Stimulated activated naive CD4-positive, alpha-beta T cell treated with Interleukin-2 at 50 U/mL for 16 hours (primary cell): ENCODE results near the gene CLDN22.

ENCODE experiments used
- DNase-seq: peaks from one replicate; lab custom pipeline; 2025; lab: John Stamatoyannopoulos, UW

CLDN22 gene

GRCh38 chr4:183320211-183321059, at the start of gene CLDN22:
CLDN22 (minus strand) TSS chr4:183320276; CDS start chr4:183320218, 58 bp downstream.
- DNase-seq = no peak

- no peak for DNase-seq
These were observed 49.0 kb upstream of the CLDN22 start for GRCh38 chr4:183369073-183369472.

- DNase-seq = no peak
These were observed 46.2 kb upstream of the CLDN22 start for GRCh38 chr4:183366206-183366835.

- DNase-seq = no peak
These were observed 43.9 kb upstream of the CLDN22 start for GRCh38 chr4:183364025-183364424.

- DNase-seq = no peak
These were observed 43.0 kb upstream of the CLDN22 start for GRCh38 chr4:183362916-183363542.

GRCh38 chr4:183362036-183362435, 42.0 kb upstream of the CLDN22 start:
- DNase-seq = no peak

- DNase-seq = no peak
These were observed 40.3 kb upstream of the CLDN22 start for GRCh38 chr4:183360161-183360919.

GRCh38 chr4:183358215-183358755, 38.2 kb upstream of the CLDN22 start:
- DNase-seq = no peak

GRCh38 chr4:183356931-183357675, 37.0 kb upstream of the CLDN22 start:
- no peak for DNase-seq

GRCh38 chr4:183356173-183356830, 36.2 kb upstream of the CLDN22 start:
- no peak for DNase-seq

- DNase-seq = no peak
These were observed 35.3 kb upstream of the CLDN22 start for GRCh38 chr4:183355405-183355804.

GRCh38 chr4:183354219-183354618, 34.1 kb upstream of the CLDN22 start:
- no peak for DNase-seq

- DNase-seq = no peak
These were observed 33.5 kb upstream of the CLDN22 start for GRCh38 chr4:183353557-183353956.

- no peak for DNase-seq
These were observed 32.5 kb upstream of the CLDN22 start for GRCh38 chr4:183352546-183352945.

- no peak for DNase-seq
These were observed 30.4 kb upstream of the CLDN22 start for GRCh38 chr4:183350317-183351071.

- DNase-seq = no peak
These were observed 29.6 kb upstream of the CLDN22 start for GRCh38 chr4:183349673-183350072.

GRCh38 chr4:183348706-183349659, 28.9 kb upstream of the CLDN22 start:
- peak; percentile 24 for DNase-seq

- DNase-seq = no peak
These were observed 28.1 kb upstream of the CLDN22 start for GRCh38 chr4:183348136-183348535.

GRCh38 chr4:183347566-183347965, 27.5 kb upstream of the CLDN22 start:
- DNase-seq = no peak
